ENCODE results near the gene AQP5. TPM values are rescaled to one million over a fixed set of nuclear protein-coding genes. Genes with fewer than 3 reads are reported as not detected.

AQP5 gene
- total RNA-seq, 1 donor from 2014 or later = 1.0 TPM

Other genes with a start within 250 kb of the AQP5 start
- 185 TPM for gene TMBIM6, start 220.3 kb upstream of the AQP5 start, total RNA-seq
- 19.3 TPM for gene NCKAP5L, start 133.5 kb upstream of the AQP5 start, total RNA-seq
- gene BCDIN3D, start 118.8 kb upstream of the AQP5 start, total RNA-seq = 6.8 TPM
- gene FAIM2, start 58.0 kb upstream of the AQP5 start, total RNA-seq = 1.6 TPM
- gene AQP2, start 11.1 kb upstream of the AQP5 start, total RNA-seq = not detected
- 0.52 TPM for gene AQP6, start 11.1 kb downstream of the AQP5 start, total RNA-seq
- 23.5 TPM for gene RACGAP1, start 63.6 kb downstream of the AQP5 start, total RNA-seq
- 2.6 TPM for gene ASIC1, start 95.7 kb downstream of the AQP5 start, total RNA-seq
- gene SMARCD1, start 123.5 kb downstream of the AQP5 start, total RNA-seq = 19.3 TPM
- gene GPD1, start 142.1 kb downstream of the AQP5 start, total RNA-seq = 104 TPM
- gene COX14, start 150.4 kb downstream of the AQP5 start, total RNA-seq = 37.1 TPM
- gene CERS5, start 205.5 kb downstream of the AQP5 start, total RNA-seq = 43.8 TPM

Measured in skeletal muscle tissue (tissue), 1 donor.